Endothelial cell of umbilical vein (primary cell): ENCODE measurements around the gene CDK7. TPM values are rescaled to one million over a fixed set of nuclear protein-coding genes. Genes with fewer than 3 reads are reported as not detected.

Experiments used
- BruUV-seq: library from RNA; stranded (reverse); fragments of 400-500 nt; replicated peaks from 2 replicates; lab custom pipeline; 2021; lab: Mats Ljungman, UMichigan
- CTCF ChIA-PET: fragments of 300-600, 350-600 bp; sonication (Branson Sonifier 250); formaldehyde crosslinking; loops from one replicate; lab custom pipeline; 2021; ENCODE audit warnings: antibody characterized with exemption, inconsistent platforms; lab: Charles Lee
- POLR2A ChIA-PET: fragments of 300-600, 350-600 bp; sonication (Branson Sonifier 250); formaldehyde crosslinking; loops from one replicate; lab custom pipeline; 2021; ENCODE audit warnings: antibody characterized with exemption, inconsistent platforms; lab: Charles Lee
- DNase-seq: peaks from one replicate; pipeline ENCODE4 v3.0.0-alpha.2; 2011; ENCODE audit warnings: low read depth, low spot score
- FAIRE-seq: peaks from 2 replicates; lab custom pipeline; 2011; peaks lifted over from hg19 to GRCh38; lab: Jason Lieb, UNC
- H2AFZ ChIP-seq: 2 replicates; pipeline ENCODE4 v1.6.0; 2012; ENCODE audit warnings: low read depth, low read length, control low read depth, inconsistent platforms
- H3K27ac ChIP-seq: 2 replicates; pipeline ENCODE4 v1.5.1; 2011; ENCODE audit warnings: low read depth, mild to moderate bottlenecking, control low read depth, low read length, moderate library complexity; ENCODE audit not compliant: insufficient read depth
- H3K27me3 ChIP-seq, 2 experiments: 2 replicates each; pipeline versions ENCODE4 v1.6.0 to v1.6.1; 2011; ENCODE audit warnings: low read length in 2 of 2, mixed read lengths in 1 of 2; ENCODE audit not compliant: control insufficient read depth in 2 of 2, insufficient read depth in 2 of 2
- H3K36me3 ChIP-seq, 2 experiments: 2 replicates in 1 of 2; 3 replicates in 1 of 2; pipeline ENCODE4 v1.5.1; 2011; ENCODE audit warnings: low read length in 2 of 2, mild to moderate bottlenecking in 1 of 2, moderate library complexity in 1 of 2; ENCODE audit not compliant: control insufficient read depth in 2 of 2, insufficient read depth in 2 of 2; ENCODE audit errors: extremely low read depth in 1 of 2
- H3K4me1 ChIP-seq: 3 replicates; pipeline ENCODE4 v1.5.1; 2011; ENCODE audit warnings: mild to moderate bottlenecking, low read length; ENCODE audit not compliant: control insufficient read depth, insufficient read depth; ENCODE audit errors: extremely low read depth
- H3K4me2 ChIP-seq: 2 replicates; pipeline ENCODE4 v1.6.1; 2011; ENCODE audit warnings: low read length, control low read depth, mixed read lengths; ENCODE audit not compliant: insufficient read depth
- H3K4me3 ChIP-seq, 3 experiments: fragments of 200-600 bp in 1 of 3; sonication (generic), shearing (Covaris generic) in 1 of 3; replicated peaks in 1 of 3; 2 replicates each; pipeline ENCODE4 v1.5.1; 2011 to 2016; ENCODE audit warnings: control low read depth in 3 of 3, low read length in 3 of 3, mild to moderate bottlenecking in 2 of 3, inconsistent platforms in 1 of 3, low read depth in 1 of 3, moderate library complexity in 1 of 3; ENCODE audit not compliant: insufficient read depth in 1 of 3
- H3K79me2 ChIP-seq: 2 replicates; pipeline ENCODE4 v1.6.0; 2012; ENCODE audit warnings: low read length, inconsistent platforms; ENCODE audit not compliant: control insufficient read depth, insufficient read depth
- H3K9ac ChIP-seq: replicated peaks from 2 replicates; pipeline ENCODE3; 2011; ENCODE audit warnings: low read length, control low read depth; ENCODE audit not compliant: insufficient read depth; ENCODE audit errors: extremely low read depth
- H3K9me1 ChIP-seq: replicated peaks from 3 replicates; pipeline ENCODE4 v1.6.0; 2011; ENCODE audit warnings: mild to moderate bottlenecking, low read length; ENCODE audit not compliant: control insufficient read depth, insufficient read depth; ENCODE audit errors: extremely low read depth
- H3K9me3 ChIP-seq: replicated peaks from 2 replicates; pipeline ENCODE4 v1.5.1; 2012; ENCODE audit warnings: low read length, inconsistent platforms; ENCODE audit not compliant: control insufficient read depth, insufficient read depth
- H4K20me1 ChIP-seq: replicated peaks from 2 replicates; pipeline ENCODE3; 2011; ENCODE audit warnings: mild to moderate bottlenecking, low read length; ENCODE audit not compliant: control insufficient read depth, insufficient read depth; ENCODE audit errors: extremely low read depth
- CTCF ChIP-seq, 2 donors: IDR thresholded peaks; 1 replicate in 1 of 2; 2 replicates in 1 of 2; pipeline ENCODE4 v1.5.1; 2011; ENCODE audit warnings: low read length in 2 of 2, mild to moderate bottlenecking in 2 of 2, moderate library complexity in 2 of 2, control low read depth in 1 of 2, inconsistent platforms in 1 of 2, low read depth in 1 of 2; ENCODE audit not compliant: insufficient read depth in 1 of 2; ENCODE audit errors: extremely low read depth in 1 of 2
- EZH2 ChIP-seq: IDR thresholded peaks from 2 replicates; pipeline ENCODE4 v1.6.1; 2012; ENCODE audit warnings: borderline replicate concordance, low read depth, mild to moderate bottlenecking, moderate library complexity, low read length, inconsistent platforms; ENCODE audit not compliant: severe bottlenecking
- FOS ChIP-seq: IDR thresholded peaks from 2 replicates; pipeline ENCODE4 v1.6.1; 2011; ENCODE audit warnings: mild to moderate bottlenecking, low read length, moderate library complexity, borderline replicate concordance; ENCODE audit not compliant: insufficient read depth
- GATA2 ChIP-seq: IDR thresholded peaks from 2 replicates; pipeline ENCODE4 v1.7.0; 2011; ENCODE audit warnings: low read depth, mild to moderate bottlenecking, moderate library complexity, mixed read lengths, low read length; ENCODE audit not compliant: insufficient read length, insufficient read depth
- JUN ChIP-seq: IDR thresholded peaks from 2 replicates; pipeline ENCODE4 v1.6.1; 2011; ENCODE audit warnings: borderline replicate concordance, low read depth; ENCODE audit not compliant: insufficient read length, insufficient read depth
- MAX ChIP-seq: IDR thresholded peaks from 2 replicates; pipeline ENCODE4 v1.6.1; 2011; ENCODE audit not compliant: insufficient read depth, insufficient read length
- MYC ChIP-seq: IDR thresholded peaks from one replicate; pipeline ENCODE4 v1.6.1; 2011; ENCODE audit warnings: mild to moderate bottlenecking, low read depth, low read length
- POLR2A ChIP-seq: IDR thresholded peaks from 2 replicates; pipeline ENCODE4 v1.6.1; 2012; ENCODE audit warnings: low read depth, mild to moderate bottlenecking, control low read depth, low read length
- POLR2AphosphoS5 ChIP-seq: IDR thresholded peaks from 2 replicates; pipeline ENCODE4 v1.6.1; 2012; ENCODE audit warnings: low read depth, mild to moderate bottlenecking, control low read depth, low read length, moderate library complexity; ENCODE audit not compliant: insufficient read depth
- dilution Hi-C: fragments of 300-500 bp; cut with MboI; formaldehyde crosslinking; loops from one replicate; pipeline ENCODE4 v1.15.0; 2019; ENCODE audit warnings: low sequenced_read_pairs; ENCODE audit not compliant: extremely low pct_ligation_motif_present
- intact Hi-C: fragments of 100-400 bp; cut with micrococcal nuclease; formaldehyde crosslinking; loops from one replicate; pipeline ENCODE4 v1.10.0; 2022
- polyA plus RNA-seq, 4 experiments: library from polyadenylated mRNA; depleted of rRNA in 3 of 4; stranded (reverse) in 3 of 4; unstranded in 1 of 4; fragments of >200 nt; gene quantifications; 2 replicates each; pipeline versions ENCODE4 v1.2.1 to v1.2.3, GENCODE V29; 2011 to 2012; ENCODE audit warnings: missing spikeins in 1 of 4
- total RNA-seq: library from RNA; stranded (reverse); gene quantifications from 2 replicates; pipeline ENCODE4 v1.2.3, GENCODE V29; 2021

CDK7 gene
- total and polyA plus RNA-seq, 2 donors (not counting 3 experiments of a cell fraction or from before 2014, with no cell fraction given), result 24.6 to 38.1 TPM

GRCh38 chr5:69271376-69271775 is 36.7 kb downstream of the CDK7 start:
- H3K4me1 ChIP-seq, result no peaks in the 10 kb centered on the region
- ChIA-PET CTCF (interaction anchor here (0.6 to 2.7 kb wide), 7 partner anchors 10 to 250 kb away, joined by 3 to 13 read pairs (median 6); no protein-coding TSS in a partner anchor), POLR2A (interaction anchor here (0.6 to 1.1 kb wide), 2 partner anchors 37 to 74 kb away, joined by 3 to 4 read pairs; partner anchors contain the start of gene CDK7)
- no peak overlapping the region for H3K27ac ChIP-seq
- BruUV-seq, result no TSS peak
- FAIRE-seq (peak; percentile 83), DNase-seq (peak; percentile 44)
- no peaks in the 10 kb centered on the region for H4K20me1 ChIP-seq
- H3K27me3 ChIP-seq, result no peaks in the 10 kb centered on the region
- H3K4me2 ChIP-seq, result no peak overlapping the region
- H3K9ac ChIP-seq, result no peak overlapping the region
- peaks cover 2 to 7% of the 10 kb centered on the region in 2 experiments for H3K36me3 ChIP-seq
- no peaks in the 10 kb centered on the region for H3K9me1 ChIP-seq
- H3K9me3 ChIP-seq, result no peaks in the 10 kb centered on the region
- H2AFZ ChIP-seq, result no peak overlapping the region
- intact Hi-C loops, result loop anchor here (10.0 kb wide), 1 partner anchor 53 kb away; no protein-coding TSS in a partner anchor
- dilution Hi-C loops, result no loop called here
- H3K79me2 ChIP-seq, result peaks cover 2% of the 10 kb centered on the region
- TF ChIP-seq MAX (no peak), POLR2AphosphoS5 (no peak), GATA2 (no peak)
- no peak overlapping the region for H3K4me3 ChIP-seq

- TF ChIP-seq EZH2 (no peak), FOS (no peak), CTCF (IDR thresholded peaks at IDR 0.05; ENCODE audit: extremely low read depth in 1 of 2, insufficient read depth in 1 of 2, low read depth in 1 of 2, low read length in 2 of 2) (no peak), MAX (no peak), MYC (no peak), POLR2A (no peak), JUN (no peak), POLR2AphosphoS5 (no peak), GATA2 (no peak)
- Histone ChIP-seq H4K20me1 (no peaks in the 10 kb centered on the region), H3K4me2 (no peak overlapping the region), H2AFZ (no peak overlapping the region), H3K27ac (no peak overlapping the region), H3K27me3 (no peaks in the 10 kb centered on the region), H3K36me3 (peaks cover 1 to 11% of the 10 kb centered on the region in 2 experiments), H3K9me1 (no peaks in the 10 kb centered on the region), H3K79me2 (peaks cover 2% of the 10 kb centered on the region), H3K4me3 (no peak overlapping the region), H3K9ac (no peak overlapping the region), H3K4me1 (no peaks in the 10 kb centered on the region), H3K9me3 (no peaks in the 10 kb centered on the region)
- POLR2A ChIA-PET, result no interaction called here
- FAIRE-seq (no peak), DNase-seq (no peak)
- dilution Hi-C loops, result no loop called here
- CTCF ChIA-PET, result interaction anchor here (1.3 kb wide), 1 partner anchor 9 kb away, joined by 3 read pairs; no protein-coding TSS in a partner anchor
- BruUV-seq, result no TSS peak
- intact Hi-C loops, result loop anchor here (10.0 kb wide), 1 partner anchor 49 kb away; no protein-coding TSS in a partner anchor
Measured at GRCh38 chr5:69275563-69275962, 40.9 kb downstream of the CDK7 start.
